Measurements from ENCODE around the gene RIPOR3.
"Not testable (repeated sequence)": the region's sequence is repeated elsewhere in the genome, so short reads cannot be mapped to it uniquely, and the experiment has no call there.

RIPOR3 gene

DNA sequence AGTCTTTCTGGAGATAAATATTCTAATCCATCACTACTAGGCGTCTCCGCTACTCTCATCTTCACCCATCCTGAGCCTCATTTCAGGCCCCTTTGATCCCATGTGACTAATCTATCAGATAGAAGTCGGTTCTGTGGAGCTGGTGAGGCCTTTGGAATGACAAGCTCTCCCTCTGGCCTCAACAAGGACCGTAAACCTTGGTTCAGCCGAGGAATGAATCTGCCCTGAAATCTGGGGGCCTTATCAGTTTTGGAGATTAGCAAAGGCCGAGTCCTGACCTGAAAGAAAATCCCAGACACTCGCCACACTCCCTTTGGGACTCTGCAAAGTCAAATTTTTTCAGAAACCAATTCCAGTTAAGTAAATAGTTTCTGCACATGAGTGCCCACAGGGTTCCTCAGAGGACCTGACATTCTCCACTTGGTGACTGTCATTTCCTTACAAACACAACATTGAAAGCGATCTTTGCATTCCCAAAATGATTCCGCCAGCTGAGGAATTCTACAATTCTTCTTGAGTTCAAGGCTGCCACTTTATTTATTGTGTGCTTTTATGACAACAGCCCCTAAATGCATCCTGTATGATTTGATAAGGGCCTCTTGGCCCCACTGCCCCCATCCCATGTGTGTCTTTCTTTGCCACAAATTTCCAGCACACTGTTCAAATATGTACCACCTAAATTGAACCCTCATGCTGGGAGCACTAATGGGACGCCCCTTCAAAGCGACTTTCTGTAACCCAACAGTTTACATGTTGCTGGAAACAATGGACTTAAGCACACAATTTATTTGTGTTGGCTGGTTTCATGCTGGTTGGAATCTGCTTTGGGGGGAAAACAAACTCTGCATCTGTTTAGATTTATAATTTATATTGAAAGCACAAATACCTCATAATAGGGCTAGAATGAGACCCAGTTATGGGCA is 10.0 kb upstream of the RIPOR3 start:
- no peak for TF ChIP-seq CTCF (IDR thresholded peaks at IDR 0.05; ENCODE audit: low read depth, low read length, missing control alignments)
- H3K4me3 ChIP-seq (ENCODE audit: low read depth, low read length): no peak overlapping the region
- DNase-seq (ENCODE audit: low read depth): no peak

DNA sequence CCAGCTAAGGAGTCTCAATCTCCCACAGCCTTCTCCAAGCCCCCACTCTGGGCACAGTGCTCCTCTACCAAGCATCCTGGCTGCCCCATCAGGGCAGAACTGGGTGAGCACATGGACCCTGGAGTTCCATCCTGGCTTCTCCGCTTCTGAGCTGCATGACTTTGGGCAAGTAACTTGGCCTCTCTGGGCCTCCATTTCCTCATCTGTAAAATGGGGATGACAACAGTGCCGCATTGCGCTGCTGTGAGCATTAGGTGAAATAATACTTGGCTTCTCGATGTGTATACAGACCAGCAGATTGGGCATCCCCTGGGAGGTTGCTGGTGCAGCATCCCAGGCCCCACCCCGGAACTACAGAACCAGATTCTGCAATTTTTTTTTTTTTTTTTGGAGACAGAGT is 8.3 kb upstream of the RIPOR3 start:
- no peak for DNase-seq (ENCODE audit: low read depth)
- TF ChIP-seq CTCF (IDR thresholded peaks at IDR 0.05; ENCODE audit: low read depth, low read length, missing control alignments): no peak
- no peak overlapping the region for H3K4me3 ChIP-seq (ENCODE audit: low read depth, low read length)

DNA sequence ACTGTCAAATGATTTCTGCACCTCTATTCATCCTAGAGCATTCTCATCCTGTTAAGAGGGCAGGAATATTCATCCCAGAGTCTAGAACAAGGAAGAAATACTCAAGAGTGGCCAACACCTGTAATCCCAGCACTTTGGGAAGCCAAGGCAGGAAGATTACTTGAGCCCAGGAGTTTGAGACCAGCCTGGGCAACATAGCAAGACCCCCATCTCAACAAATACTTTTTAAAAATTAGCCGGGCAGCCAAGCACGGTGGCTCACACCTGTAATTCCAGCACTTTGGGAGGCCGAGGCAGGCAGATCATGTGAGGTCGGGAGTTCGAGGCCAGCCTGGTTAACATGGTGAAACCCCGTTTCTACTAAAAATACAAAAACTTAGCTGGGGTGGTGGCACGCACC is 6.9 kb upstream of the RIPOR3 start:
- not testable (repeated sequence) for H3K4me3 ChIP-seq (ENCODE audit: low read depth, low read length); DNase-seq (ENCODE audit: low read depth)

DNA sequence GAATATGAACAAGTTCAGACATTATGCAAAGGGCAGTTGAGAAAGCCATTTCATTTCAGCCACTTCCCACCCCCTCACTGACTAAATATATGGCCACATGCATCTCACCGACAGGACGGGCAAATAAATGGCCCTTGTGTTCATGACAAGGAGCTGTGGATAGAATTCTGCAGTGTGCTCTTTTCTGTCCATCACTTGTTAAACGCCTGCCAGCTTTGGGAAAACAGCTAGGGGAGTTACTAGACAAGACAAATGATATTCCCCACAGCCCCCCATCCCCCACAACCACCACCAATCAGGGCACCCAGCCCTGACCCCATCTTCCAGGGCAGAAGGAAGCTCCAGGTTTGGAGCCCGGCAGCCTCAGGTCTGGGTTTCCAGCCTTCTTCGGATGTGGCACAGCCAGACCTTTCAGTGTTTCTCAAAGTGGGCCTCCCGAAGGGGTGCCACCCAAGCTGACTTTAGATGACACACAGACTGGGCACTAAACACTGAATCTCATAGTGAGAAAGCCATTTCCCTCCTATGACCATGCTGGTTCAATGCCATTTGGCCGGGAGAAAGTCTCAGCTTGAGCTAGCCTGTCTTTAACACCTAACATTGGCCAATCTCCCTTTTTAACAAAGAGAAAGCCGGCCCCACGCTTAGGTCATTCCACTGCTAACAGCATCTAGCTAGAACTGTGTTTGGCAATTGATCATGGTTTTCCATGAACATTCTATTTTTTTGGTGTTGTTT is 4.0 kb upstream of the RIPOR3 start:
- H3K4me3 ChIP-seq (ENCODE audit: low read depth, low read length): no peak overlapping the region
- no peak for DNase-seq (ENCODE audit: low read depth)
- no peak for TF ChIP-seq CTCF (IDR thresholded peaks at IDR 0.05; ENCODE audit: low read depth, low read length, missing control alignments)

DNA sequence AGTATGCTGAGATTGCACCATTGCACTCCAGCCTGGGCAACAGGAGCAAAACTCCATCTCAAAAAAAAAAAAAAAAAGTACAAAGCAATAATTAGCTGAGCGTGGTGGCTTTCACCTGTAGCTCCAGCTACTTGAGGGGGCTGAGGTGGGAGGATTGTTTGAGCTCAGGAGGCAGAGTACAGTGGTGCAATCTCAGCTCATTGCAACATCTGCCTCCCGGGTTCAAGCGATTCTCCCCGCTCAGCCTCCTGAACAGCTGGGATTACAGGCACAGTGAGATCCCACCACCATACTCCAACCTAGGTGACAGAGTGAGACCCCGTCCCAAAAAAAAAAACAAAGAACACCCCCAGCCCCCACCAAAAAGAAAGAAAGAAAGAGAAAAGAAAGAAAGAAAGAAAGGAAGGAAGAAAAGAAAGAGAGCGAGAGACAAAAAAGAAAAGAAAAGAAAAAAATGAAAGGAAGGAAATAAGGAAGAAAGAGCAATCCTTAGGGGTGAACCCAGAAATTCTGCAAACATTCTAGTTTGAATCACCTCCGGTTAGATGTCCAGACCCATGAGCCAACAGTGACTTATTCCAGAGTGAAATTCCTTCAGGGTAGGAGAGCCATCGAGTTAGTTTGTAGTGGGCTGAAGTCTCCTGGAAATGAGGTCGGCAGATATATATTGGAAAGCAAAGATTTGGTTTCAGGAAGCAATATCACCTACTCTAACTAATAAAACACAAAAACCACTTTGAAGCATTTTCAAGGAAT is 3.2 kb upstream of the RIPOR3 start:
- TF ChIP-seq CTCF (IDR thresholded peaks at IDR 0.05; ENCODE audit: low read depth, low read length, missing control alignments): no peak
- DNase-seq (ENCODE audit: low read depth): no peak
- H3K4me3 ChIP-seq (ENCODE audit: low read depth, low read length): no peak overlapping the region

DNA sequence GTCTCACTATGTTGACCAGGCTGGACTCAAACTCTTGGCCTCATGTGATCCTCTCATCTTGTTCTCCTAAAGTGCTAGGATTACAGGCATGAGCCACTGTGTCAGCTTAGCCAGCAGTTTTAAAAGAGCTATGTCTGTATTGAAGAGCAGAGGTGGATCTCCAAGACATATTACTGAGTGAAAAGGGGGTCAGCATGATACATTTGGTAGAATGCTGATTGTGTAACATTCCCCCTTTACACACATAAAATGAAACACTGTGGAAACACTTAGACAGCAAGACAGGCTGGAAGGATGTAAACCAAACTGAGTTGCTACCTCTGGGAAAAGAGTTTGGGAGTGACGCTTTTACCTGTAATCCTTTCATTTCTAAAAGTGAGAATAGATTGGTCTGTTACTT is 1.7 kb upstream of the RIPOR3 start:
- DNase-seq (ENCODE audit: low read depth): no peak
- TF ChIP-seq CTCF (IDR thresholded peaks at IDR 0.05; ENCODE audit: low read depth, low read length, missing control alignments): no peak
- H3K4me3 ChIP-seq (ENCODE audit: low read depth, low read length): no peak overlapping the region

GRCh38 chr20:50692552-50692933 is 1.2 kb upstream of the RIPOR3 start:
- no peak for DNase-seq (ENCODE audit: low read depth)
- H3K4me3 ChIP-seq (ENCODE audit: low read depth, low read length): no peak overlapping the region
- no peak for TF ChIP-seq CTCF (IDR thresholded peaks at IDR 0.05; ENCODE audit: low read depth, low read length, missing control alignments)

Data from GM12864 (cell line).